BLaER1 (cell line): ENCODE data around the gene PCDHB5.
A peak's percentile ranks its signal among the peaks of the same experiment; 100 is the strongest.
"Not testable (repeated sequence)": the region's sequence is repeated elsewhere in the genome, so short reads cannot be mapped to it uniquely, and the experiment has no call there.

ENCODE experiments used
- H3K27ac ChIP-seq: shearing (Covaris generic); formaldehyde crosslinking; 2 replicates; pipeline ENCODE4 v1.8.1; 2022
- H3K27me3 ChIP-seq: shearing (Covaris generic); formaldehyde crosslinking; 2 replicates; pipeline ENCODE4 v1.8.1; 2022
- H3K36me3 ChIP-seq: shearing (Covaris generic); formaldehyde crosslinking; 2 replicates; pipeline ENCODE4 v1.8.1; 2022
- H3K4me1 ChIP-seq: shearing (Covaris generic); formaldehyde crosslinking; 2 replicates; pipeline ENCODE4 v1.8.1; 2022
- H3K4me2 ChIP-seq: shearing (Covaris generic); formaldehyde crosslinking; 2 replicates; pipeline ENCODE4 v1.8.1; 2022
- H3K4me3 ChIP-seq: shearing (Covaris generic); formaldehyde crosslinking; 2 replicates; pipeline ENCODE4 v1.8.1; 2022
- H3K9ac ChIP-seq: shearing (Covaris generic); formaldehyde crosslinking; 2 replicates; pipeline ENCODE4 v1.8.1; 2022
- H3K9me3 ChIP-seq: shearing (Covaris generic); formaldehyde crosslinking; 2 replicates; pipeline ENCODE4 v1.8.1; 2022
- H4K20me1 ChIP-seq: shearing (Covaris generic); formaldehyde crosslinking; 2 replicates; pipeline ENCODE4 v1.8.1; 2022
- Cebpa-rat ChIP-seq: shearing (Covaris generic); IDR thresholded peaks from 2 replicates; pipeline ENCODE4 v1.8.1; 2022

PCDHB5 gene

GRCh38 chr5:141180313-141180712, 45.3 kb downstream of the PCDHB5 start:
- no peaks in the 10 kb centered on the region for H4K20me1 ChIP-seq
- no peaks in the 10 kb centered on the region for H3K36me3 ChIP-seq
- H3K4me1 ChIP-seq = no peaks in the 10 kb centered on the region
- H3K4me3 ChIP-seq = no peak overlapping the region
- H3K4me2 ChIP-seq = no peak overlapping the region
- H3K9me3 ChIP-seq = peaks cover 30% of the 10 kb centered on the region
- H3K27ac ChIP-seq = no peak overlapping the region
- no peaks in the 10 kb centered on the region for H3K27me3 ChIP-seq
- no peak for TF ChIP-seq Cebpa-rat
- H3K9ac ChIP-seq = no peak overlapping the region

GRCh38 chr5:141182248-141182647, 47.2 kb downstream of the PCDHB5 start, which contains the start of gene PCDHB16:
TSS of gene PCDHB16 (plus strand) at chr5:141182387. CDS start at chr5:141182560, 173 bp downstream.
- H3K27me3 ChIP-seq = no peaks in the 10 kb centered on the region
- no peaks in the 10 kb centered on the region for H3K4me1 ChIP-seq
- no peak within 1 kb of the TSS for H3K4me3 ChIP-seq
- no peak for TF ChIP-seq Cebpa-rat
- no peaks in the 10 kb centered on the region for H3K36me3 ChIP-seq
- no peaks in the 10 kb centered on the region for H4K20me1 ChIP-seq
- no peak within 1 kb of the TSS for H3K27ac ChIP-seq
- peaks cover 37% of the 10 kb centered on the region for H3K9me3 ChIP-seq
- H3K9ac ChIP-seq = no peak within 1 kb of the TSS
- no peak within 1 kb of the TSS for H3K4me2 ChIP-seq

DNA sequence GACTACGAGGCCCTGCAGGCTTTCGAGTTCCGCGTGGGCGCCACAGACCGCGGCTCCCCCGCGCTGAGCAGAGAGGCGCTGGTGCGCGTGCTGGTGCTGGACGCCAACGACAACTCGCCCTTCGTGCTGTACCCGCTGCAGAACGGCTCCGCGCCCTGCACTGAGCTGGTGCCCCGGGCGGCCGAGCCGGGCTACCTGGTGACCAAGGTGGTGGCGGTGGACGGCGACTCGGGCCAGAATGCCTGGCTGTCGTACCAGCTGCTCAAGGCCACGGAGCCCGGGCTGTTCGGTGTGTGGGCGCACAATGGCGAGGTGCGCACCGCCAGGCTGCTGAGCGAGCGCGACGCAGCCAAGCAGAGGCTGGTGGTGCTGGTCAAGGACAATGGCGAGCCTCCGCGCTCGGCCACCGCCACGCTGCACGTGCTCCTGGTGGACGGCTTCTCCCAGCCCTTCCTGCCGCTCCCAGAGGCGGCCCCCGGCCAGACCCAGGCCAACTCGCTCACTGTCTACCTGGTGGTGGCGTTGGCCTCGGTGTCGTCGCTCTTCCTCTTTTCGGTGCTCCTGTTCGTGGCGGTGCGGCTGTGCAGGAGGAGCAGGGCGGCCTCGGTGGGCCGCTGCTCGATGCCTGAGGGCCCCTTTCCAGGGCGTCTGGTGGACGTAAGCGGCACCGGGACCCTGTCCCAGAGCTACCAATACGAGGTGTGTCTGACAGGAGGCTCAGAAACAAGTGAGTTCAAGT, 49.3 kb downstream of the PCDHB5 start:
- peaks cover 45% of the 10 kb centered on the region for H3K9me3 ChIP-seq
- H3K9ac ChIP-seq, H3K4me2 ChIP-seq, H3K36me3 ChIP-seq, H3K4me3 ChIP-seq, H3K4me1 ChIP-seq, H3K27me3 ChIP-seq, H4K20me1 ChIP-seq, H3K27ac ChIP-seq: not testable (repeated sequence)

- H3K27ac ChIP-seq = no peak within 1 kb of the TSS
- H3K9ac ChIP-seq = no peak within 1 kb of the TSS
- H3K4me1 ChIP-seq = no peaks in the 10 kb centered on the region
- no peak within 1 kb of the TSS for H3K4me2 ChIP-seq
- H3K36me3 ChIP-seq = no peaks in the 10 kb centered on the region
- H4K20me1 ChIP-seq = no peaks in the 10 kb centered on the region
- no peaks in the 10 kb centered on the region for H3K27me3 ChIP-seq
- no peak for TF ChIP-seq Cebpa-rat
- peak within 1 kb of the TSS; percentile 57 for H3K4me3 ChIP-seq
- H3K9me3 ChIP-seq = peaks cover 55% of the 10 kb centered on the region
Measured at GRCh38 chr5:141186897-141187512, 52.0 kb downstream of the PCDHB5 start, which contains the start of gene PCDHB9. TSS of gene PCDHB9 (plus strand) at chr5:141187161. CDS start at chr5:141187319, 158 bp downstream.
